Measurements from ENCODE around the gene TCERG1.
"Not testable (repeated sequence)": the region's sequence is repeated elsewhere in the genome, so short reads cannot be mapped to it uniquely, and the experiment has no call there.

TCERG1 gene

DNA sequence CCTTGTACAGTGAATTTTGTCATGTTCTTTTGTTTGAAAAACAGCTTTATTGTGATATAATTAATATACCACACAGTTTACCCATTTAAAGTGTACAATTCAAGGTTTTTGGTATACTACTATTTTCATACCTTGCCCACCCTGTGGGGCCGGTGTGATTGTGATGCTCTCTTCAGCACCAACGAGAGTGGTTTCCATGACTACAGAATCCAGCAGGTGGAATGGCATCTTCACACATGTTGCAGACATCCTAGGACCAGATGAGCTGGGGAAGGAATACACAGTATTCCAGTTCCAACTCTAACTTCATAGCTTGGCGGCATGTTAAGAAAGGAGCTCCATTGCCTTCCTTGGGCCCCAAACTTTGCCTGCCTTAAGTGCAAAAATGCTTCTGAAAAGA is 76.6 kb downstream of the TCERG1 start:
- no peak for DNase-seq

- DNase-seq: no peak
These were observed 80.7 kb downstream of the TCERG1 start for GRCh38 chr5:146527785-146528184.

- DNase-seq: no peak
These were observed 81.1 kb downstream of the TCERG1 start for GRCh38 chr5:146528236-146528635.

DNA sequence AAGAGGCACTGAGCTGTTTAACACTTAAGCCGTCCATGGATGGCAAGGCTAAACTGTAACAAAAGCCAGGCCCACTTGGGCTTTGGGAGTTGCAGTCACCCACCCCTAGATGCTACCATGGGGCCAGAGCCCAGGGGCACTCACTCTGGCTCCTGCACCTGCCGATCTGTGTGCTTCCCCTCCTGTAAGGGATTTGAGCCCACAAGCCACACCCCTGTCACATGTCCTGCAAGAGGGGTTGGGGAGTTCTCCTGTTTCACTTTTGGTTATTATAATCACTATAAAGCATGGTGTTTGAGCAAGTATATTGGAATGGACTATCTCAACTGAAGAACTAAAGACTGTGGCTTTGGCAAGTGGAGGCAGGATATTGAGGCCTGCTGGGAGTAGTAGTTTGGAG is 82.9 kb downstream of the TCERG1 start:
- no peak for DNase-seq

- DNase-seq: peak; percentile 0
These were observed 86.2 kb downstream of the TCERG1 start for GRCh38 chr5:146533260-146533857.

GRCh38 chr5:146533882-146534281 is 86.7 kb downstream of the TCERG1 start:
- no peak for DNase-seq

DNA sequence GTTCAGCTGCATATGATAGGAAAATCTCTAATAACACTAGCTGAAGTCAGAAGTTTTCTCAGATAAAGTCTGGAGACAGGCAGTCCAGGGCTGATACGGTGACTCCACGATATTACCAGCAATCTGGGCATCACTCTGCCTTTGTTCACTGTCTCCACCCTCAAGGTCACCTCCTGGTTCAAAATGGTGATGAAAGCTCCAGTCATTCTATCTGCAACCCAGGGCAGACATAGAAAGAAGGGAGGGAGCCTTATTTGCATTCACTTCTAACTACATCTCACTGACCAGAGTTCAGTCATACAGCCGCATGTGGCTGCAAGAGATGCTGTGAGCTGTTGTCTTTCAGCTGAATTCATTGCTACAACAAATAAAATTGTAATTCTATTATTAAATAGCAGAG is 91.3 kb downstream of the TCERG1 start:
- DNase-seq: no peak

- no peak for DNase-seq
These were observed 92.8 kb downstream of the TCERG1 start for GRCh38 chr5:146539973-146540372.

GRCh38 chr5:146540414-146540813 is 93.3 kb downstream of the TCERG1 start:
- DNase-seq: no peak

GRCh38 chr5:146541958-146542849 is 95.1 kb downstream of the TCERG1 start:
- peak; percentile 0 for DNase-seq

DNA sequence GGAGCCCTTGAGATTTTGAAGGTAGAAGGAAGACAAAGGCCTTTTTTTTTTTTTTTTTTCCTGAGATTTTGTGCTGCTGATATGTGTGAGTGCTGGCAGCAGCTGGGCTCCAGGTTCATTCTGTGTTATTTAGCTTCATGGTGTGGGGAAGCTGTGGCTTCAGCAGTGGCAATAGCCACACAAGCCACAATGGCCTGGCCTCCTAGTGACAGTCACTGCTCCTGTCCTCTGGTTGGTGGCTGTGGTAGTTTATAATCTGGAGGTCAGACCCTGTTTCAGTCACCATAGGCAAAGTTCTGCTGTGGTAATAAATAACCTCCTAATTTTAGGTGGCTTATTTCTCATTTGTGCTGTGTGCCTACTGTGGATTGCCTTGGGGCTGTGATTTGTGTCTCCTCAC is 97.1 kb downstream of the TCERG1 start:
- no peak for DNase-seq

DNA sequence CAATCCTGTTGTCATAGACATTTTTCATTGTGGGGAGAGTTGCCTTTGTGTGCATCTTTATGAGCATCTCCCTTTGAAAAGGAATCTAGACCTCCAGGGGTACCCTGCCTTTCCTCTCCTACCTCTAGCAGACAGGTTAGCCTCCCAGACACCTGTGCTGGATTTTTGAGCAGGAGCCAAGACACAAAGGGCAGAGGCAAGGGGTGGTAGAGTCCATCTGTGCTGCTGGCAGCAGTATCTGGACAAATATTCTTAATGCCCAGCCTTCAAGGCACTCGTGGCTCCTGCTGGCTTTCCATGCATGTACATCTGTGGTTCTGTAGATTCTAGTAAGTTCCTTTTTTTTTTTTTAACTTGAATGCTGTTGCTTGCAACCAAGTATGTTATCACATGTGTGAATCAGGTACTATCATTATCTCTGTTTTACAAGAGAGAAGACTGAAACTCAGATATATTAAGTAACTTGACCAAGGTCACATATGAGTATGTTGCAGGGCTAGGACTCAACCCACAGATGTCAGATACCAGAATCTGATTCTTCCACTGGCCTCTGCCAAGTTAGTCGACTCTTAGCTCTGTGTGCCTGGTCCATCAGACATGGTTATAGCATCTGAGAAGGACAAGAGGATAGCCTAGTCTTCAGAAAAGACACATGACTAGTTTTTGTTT is 101.8 kb downstream of the TCERG1 start:
- no peak for DNase-seq

DNA sequence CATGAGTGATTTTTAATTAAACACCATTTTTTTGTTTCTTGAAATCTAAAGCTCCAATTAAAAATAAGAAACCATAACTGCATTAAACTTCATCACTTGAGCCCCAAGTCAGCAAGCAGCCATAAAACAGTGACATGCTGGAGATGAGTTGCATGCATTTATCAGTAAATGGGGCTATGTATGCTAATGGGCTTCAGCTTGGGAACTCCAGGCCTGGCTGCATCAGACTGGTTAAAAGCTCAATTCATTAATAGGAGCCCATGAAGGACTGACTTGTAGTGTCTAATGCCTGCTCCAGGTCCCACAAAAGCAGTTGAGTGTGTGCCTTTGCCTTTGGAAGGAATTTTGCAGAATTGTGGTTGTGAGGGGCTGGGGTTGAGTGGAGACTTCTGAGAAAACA is 102.5 kb downstream of the TCERG1 start:
- no peak for DNase-seq

DNA sequence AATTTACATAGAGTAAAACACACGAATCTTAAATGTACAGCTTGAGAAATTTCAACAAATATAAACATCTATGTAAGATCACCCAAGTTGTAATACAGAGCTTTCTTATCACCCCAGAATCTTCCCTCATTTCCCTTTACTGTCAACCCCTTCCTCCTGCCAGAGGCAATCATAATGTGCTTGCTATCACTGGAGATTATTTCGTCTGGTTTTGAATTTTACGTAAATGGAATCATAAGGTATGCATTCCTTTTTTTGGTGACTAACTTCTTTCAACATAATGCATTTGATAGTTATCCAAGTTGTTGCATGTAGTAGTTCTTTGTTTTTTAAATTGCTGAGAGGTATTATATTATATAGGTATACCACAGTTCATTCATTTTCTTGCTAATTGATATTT is 106.3 kb downstream of the TCERG1 start:
- DNase-seq: no peak

- DNase-seq: not testable (repeated sequence)
These were observed 109.8 kb downstream of the TCERG1 start for GRCh38 chr5:146556884-146557283.

DNA sequence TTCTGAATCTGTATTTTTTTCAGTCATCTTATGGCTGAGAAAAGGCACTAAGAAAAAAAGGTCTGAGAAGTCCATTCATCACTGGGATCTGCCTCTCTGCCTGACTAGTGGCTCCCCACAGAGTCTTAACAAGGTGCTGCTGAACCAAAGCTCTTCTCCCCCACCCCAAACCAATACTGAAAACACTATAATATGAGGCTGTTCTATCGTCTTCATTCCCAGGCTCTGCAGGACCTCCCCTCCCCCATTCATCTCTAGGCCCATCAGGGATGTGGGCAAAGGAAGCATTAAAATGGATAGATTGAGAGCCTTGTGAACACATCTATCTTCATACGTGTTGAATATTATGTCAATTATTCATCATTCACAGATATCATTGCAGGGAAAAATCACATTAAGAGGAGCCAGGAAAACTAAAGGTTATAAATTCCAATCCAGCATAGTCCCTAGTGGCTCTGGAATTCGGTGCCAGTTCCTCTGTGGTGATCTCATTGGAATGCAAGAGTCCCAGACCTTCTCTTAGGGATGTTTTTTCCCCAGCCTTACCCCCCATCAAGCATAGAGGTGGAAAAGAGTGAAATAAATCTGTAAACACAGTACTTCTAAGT is 113.2 kb downstream of the TCERG1 start:
- no peak for DNase-seq

Data from NCI-H1417 treated with DMSO at 0.1 percent for 48 hours (cell line).